NK-92 (cell line): ENCODE results near the gene UNC5C.

Experiments used
- DNase-seq: peaks from one replicate; lab custom pipeline; 2025; ENCODE audit not compliant: unreplicated experiment; lab: John Stamatoyannopoulos, UW

Gene UNC5C

GRCh38 chr4:95225849-95226248, 322.9 kb downstream of the UNC5C start:
- no peak for DNase-seq

DNA sequence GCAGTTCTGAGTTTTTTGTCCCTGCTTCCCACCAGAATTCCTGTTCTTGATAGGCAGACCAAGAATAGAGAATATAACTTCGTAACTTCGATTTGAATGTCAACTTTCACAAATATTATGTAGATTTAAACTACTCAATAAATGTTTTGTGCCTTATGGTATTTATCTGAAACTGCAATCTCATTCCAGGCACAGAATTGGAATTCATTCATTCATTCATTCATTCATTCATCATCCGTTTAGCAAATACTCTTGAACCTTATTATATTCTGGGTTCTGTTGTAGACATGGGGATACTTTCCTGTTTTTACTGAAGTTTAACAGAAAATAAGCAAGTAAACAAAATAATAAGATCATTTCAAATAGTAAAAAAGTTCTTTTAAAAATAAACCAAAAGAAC, 324.4 kb downstream of the UNC5C start:
- DNase-seq: no peak

DNA sequence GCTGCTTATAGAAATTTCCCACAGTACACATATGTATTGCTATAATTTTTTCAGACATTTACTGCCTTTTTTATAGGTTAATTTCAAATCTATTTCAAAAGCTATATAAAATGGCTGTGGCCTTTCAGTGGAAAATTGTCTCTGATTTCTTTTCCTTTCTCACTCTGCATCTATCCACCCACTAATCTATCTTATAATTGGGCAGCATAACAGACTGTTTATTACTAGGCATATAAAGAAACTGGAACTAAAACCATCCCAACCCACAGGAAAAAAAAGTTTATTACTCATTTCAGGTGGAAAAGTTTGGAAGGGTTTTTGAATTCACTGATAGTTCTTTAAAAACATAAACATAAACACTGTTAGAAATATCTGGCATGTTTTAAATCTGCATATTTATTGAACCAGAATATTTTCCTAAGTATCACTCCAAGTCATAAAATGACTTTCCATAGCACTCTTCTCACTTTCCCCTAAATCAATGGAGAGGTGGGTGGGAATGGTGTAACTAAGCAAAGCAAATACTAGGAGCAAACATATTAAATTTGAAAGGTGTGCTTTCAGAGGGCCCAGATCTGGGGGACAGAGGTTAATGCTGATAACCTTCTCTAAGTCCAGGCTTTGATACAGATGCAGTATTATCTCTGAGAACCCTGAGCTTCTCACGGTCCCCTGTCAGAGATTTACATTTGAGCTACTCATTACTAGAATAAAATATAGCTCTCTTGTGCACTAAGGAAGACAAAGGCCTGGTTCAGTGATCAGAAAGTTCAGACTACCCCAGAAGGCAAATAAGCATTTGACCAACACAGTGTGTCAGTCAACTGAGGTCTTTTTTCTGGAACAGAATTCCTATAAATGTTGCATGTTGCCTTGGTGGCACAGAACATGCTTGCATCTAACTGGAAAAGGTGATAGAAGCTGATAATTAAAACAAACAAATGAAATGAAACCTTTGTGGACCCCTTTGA, 328.3 kb downstream of the UNC5C start:
- DNase-seq: no peak

GRCh38 chr4:95219109-95219508, 329.7 kb downstream of the UNC5C start:
- no peak for DNase-seq

DNA sequence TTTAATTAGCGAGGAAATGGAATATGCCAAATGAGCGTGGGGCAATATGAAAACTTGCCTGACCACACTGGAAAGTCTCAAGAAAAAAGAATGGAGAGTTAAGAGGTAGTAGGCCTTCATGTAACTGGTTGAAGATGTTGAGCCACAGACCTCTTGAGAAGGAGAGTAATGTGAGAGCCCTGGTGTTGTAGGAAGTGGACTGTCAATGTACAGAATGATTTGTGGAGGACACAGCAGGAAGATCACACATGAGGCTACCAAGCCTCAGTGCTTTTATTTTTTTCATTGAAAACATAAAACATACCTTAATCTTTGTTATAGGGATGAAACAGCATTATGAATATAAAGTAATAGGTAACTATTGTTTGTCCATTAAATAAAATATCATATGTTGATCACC, 331.6 kb downstream of the UNC5C start:
- DNase-seq: no peak

GRCh38 chr4:95216636-95217035, 332.1 kb downstream of the UNC5C start:
- no peak for DNase-seq

DNA sequence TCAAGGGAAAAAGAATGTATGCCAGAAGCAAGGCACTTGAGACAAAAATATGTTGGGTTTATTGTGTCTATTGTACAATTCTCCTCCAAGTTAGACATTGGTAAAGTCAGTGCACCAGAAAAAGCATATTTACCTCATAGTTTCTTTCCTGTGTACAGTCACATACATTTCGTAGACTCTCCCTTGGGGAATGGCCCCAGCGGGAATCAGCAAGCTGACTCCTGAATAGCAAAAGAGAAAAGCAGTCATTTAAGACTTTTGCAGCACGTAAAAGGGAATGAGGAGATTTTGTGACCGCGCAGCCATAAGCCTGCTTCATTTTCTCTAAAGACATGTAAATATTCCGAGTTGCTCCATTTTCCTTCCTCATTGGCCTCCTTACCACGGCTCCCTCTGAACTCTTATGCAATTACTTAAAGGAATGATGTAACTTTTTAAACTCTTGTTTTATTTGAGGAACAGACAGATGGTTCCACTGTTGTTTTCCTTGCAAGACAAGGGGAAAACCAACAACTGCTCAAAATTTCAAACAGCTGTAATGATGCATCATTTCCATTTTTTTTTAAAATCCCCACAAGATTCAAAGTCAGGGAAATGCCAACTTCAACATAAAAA, 332.7 kb downstream of the UNC5C start:
- DNase-seq: no peak

- DNase-seq: no peak
Measured at GRCh38 chr4:95215043-95215442, 333.7 kb downstream of the UNC5C start.

- DNase-seq: no peak
Measured at GRCh38 chr4:95214408-95214807, 334.4 kb downstream of the UNC5C start.

DNA sequence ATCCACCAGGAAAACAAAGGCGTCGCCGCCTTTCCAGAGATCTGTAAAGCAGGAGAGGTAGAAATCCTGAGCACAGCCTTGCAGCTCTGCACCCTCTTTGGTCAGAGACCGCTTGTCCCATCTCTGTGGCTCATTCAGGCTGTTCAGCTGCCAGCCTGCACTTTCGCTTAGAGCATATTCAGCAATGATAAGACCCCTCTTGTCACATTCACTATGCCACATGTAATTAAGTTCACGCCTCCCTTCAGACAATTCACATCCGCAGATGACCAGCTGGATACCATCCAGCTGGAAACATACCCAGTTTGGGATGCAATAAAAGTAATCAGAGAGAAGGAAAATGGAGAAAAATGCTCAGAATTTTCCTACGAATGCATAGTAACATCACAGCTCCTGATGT, 335.4 kb downstream of the UNC5C start:
- no peak for DNase-seq

- no peak for DNase-seq
Measured at GRCh38 chr4:95212692-95213091, 336.1 kb downstream of the UNC5C start.

DNA sequence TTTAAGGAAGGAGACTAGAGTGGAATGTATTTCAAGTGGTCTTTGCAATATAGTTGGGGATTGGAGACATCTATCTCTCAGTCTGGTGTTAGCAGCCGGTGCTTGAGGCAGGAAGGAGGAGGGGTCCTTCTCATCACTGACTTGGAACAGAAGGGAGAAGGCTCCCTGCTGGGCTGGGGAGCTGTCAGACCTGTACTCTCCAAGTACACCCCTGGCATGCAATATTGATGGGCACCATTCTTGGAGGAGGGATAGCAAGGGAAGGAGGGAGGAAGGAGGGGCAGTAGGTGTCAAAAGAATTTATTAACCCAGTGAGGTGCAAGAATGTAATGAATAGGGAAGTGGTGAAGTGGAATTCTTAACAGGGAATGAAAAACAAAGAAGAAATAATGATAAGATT, 338.8 kb downstream of the UNC5C start:
- no peak for DNase-seq

DNA sequence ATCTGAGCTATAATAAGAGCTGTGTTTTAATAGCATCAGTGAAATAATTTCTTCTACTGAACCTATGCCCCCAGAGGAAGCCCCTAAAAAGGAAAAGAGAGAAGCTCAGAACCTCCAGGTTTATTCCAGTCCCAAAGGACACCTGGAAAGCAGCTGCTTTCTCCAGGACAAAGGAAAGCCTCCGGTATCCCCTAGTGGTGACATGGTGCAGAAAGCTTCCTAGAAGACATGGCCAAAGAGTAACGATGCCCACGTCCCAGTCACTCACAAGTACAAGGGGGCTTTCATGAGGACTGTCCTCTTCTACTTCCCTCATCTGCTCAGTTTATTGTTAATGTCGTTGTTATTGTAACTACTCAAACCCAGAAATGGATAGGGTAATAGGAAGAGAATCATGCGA, 343.9 kb downstream of the UNC5C start:
- no peak for DNase-seq

DNA sequence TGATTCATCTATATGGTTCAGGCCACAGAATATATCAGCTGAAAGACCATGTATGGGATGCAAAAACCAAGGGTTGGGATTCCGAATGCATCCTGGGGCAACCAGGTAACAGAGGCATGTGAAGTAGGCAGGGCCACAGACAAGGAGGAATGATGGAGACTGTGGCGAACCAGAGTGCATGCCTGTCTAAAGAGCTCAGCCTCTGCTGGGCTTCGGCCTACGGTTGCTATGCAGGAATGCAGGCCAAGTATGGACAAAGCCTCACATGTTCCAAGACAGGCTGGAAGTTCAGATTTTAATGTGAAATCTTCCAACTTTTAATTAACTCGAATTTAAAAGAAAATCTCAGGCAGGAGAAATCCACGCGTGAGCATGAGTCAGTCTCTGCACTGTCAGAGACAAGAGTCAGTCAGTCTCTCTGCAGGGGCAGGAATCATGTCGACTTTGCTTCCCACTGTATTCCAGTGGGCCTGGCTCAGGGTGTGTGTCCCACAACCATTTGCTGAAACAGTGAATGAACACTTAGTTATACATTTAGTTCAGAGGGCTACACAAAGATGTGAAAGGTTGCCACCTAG, 344.4 kb downstream of the UNC5C start:
- no peak for DNase-seq

GRCh38 chr4:95198961-95199360, 349.8 kb downstream of the UNC5C start:
- no peak for DNase-seq

- DNase-seq: no peak
Measured at GRCh38 chr4:95197353-95197752, 351.4 kb downstream of the UNC5C start.

DNA sequence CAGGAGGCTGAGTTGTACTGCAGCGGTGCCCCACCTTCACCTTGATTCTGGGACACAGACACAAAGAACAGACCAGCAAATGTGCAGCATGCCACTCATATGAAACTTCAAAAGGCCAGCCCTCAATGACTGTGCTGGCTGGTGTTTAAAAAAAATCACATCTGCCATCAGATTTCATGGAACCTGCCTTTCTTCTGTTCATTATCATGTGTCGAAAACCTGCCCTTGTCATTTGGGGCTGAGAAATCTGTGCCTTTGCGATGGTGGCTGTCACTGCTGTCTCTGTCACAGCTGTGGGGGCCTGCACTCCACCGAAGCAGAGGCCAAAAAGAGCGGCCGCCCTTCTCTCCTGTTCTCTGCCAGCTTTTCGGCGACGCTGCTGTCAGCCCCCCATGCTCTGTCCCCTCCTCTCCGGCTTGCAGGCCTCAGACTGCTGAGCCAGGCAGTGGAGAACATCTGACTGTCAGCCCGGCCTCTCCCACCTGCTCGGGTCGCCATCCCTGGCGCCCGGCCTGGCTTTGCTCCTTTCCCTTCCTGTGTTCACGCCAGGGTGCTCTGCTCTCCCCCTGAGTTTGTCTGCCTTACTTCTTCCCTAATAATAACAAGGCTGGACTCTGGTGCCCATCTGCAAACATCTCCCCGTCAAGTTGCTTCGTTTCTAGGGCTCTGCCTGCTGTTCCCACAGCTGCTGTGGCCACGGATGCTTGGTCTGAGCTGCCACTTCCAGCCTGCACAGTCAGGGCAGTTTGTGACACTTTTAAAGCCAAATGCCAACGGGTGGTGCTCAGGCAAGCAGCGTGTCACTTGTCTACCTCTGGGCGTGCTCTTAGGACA, 355.2 kb downstream of the UNC5C start:
- no peak for DNase-seq

DNA sequence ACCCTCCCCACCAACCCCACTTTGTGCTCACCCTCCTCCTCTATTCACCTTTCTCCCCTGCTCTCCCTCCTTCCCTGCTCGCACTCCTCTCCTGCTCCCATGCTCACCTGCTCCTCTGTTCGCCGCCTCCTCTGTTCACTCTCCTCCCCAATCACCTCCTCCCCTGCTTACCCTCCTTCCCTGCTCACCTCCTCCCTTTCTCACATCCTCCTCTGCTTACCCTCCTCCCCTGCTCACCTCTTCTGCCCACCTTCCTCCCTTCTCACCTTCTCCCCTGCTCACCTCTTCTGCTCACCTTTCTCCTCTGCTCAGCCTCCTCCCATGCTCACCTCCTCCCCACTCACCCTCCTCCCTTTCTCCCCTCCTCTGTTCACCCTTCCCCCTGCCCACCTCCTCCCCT, 357.2 kb downstream of the UNC5C start:
- DNase-seq: no peak

DNA sequence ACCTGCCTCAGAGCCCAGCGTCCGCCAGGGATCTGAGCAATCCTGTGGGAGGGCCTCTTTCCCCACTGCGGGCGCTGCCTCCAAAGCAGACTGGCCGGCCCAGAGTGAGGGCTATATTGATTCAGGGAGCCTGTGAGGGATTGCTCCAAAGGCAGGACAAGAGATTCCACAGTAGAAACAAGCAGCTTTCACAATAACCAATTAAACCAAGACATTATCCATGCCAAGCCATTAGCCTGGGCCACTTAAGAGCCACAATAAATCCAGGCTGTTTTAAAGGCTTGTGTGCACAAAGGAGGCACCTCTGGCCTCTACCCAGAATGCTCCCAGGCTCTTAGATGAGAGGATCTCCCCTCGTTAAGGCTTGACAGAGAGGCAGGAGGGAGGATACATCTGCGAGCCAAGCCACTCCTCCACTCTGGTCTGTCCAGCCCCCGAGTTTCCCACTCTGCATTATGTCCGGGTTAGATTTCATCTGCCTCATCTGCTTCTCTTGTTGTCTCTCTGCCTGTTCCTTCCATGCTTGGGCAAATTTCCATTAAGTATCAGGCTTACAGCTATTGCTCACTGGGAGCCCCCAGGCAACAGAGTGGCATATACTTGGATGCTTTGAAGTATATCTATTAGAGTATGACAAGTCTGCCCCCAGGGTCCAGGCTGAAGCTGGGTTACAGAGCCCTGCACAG, 357.9 kb downstream of the UNC5C start:
- DNase-seq: no peak

DNA sequence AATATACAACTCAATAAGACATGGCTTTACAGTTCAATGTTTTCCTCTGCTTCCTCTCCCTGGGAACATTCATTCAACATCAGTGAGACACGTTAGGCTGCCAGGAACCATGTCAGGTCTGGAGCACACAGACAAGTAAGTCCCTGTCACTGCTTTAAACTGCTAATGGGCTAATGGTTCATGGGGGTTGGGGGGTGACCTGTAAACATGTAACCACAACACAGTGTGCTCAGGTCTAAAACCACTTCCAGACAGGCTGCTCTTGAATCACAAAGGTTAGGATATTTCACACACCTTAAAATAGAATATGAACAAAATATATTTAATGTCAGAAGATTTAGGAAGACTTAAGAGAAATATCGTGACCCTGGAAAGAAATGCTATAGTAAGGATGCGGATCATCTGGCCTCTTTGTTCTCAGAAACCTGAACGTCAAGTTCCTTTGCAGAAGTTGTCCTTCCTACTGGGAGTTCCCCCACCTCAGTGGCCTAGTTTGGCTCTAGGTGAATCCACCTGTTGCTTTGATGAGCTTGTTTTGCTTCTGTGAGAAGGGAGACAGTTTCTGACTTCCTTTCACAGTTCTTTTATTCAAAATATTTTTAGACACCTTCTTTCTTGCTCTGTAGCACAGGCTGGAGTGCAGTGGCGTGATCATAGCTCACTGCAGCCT, 359.9 kb downstream of the UNC5C start:
- no peak for DNase-seq
